ENCODE results near the gene FAM76B. TPM values are rescaled to one million over a fixed set of nuclear protein-coding genes. Genes with fewer than 3 reads are reported as not detected.
"Not testable (repeated sequence)": the region's sequence is repeated elsewhere in the genome, so short reads cannot be mapped to it uniquely, and the experiment has no call there.

FAM76B gene
- total and polyA plus RNA-seq, 5 experiments from 2014 or later, result 11.7 to 58.8 (median 12.1) TPM

DNA sequence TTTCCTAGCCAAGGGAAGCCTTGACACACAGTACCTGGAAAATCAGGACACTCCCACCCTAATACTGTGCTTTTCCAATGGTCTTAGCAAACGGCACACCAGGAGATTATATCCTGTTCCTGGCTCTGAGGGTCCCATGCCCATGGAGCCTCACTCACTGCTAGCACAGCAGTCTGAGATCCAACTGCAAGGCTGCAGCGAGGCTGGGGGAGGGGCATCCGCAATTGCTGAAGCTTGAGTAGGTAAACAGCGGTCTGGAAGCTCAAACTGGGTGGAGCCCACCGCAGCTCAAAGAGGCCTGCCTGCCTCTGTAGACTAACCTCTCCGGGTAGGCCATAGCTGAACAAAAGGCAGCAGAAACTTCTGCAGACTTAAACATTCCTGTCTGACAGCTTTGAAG lies 16.9 kb upstream of the FAM76B start:
- POLR2A ChIA-PET, result interaction anchor here (0.6 kb wide), 1 partner anchor 33 kb away, joined by 3 read pairs; no protein-coding TSS in a partner anchor
- not testable (repeated sequence) for H3K4me3 Mint-ChIP-seq, ATAC-seq, H3K9me3 Mint-ChIP-seq, H3K27me3 Mint-ChIP-seq, DNase-seq
- peaks cover 0 to 13% (median 7%) of the 10 kb centered on the region in 4 donors for H3K4me1 Mint-ChIP-seq
- peak overlapping the region in 1 of 10 donors; percentile 8 for H3K27ac Mint-ChIP-seq
- peaks cover 5 to 31% (median 20%) of the 10 kb centered on the region in 3 donors for H3K36me3 Mint-ChIP-seq

- no peak overlapping the region for H3K27ac Mint-ChIP-seq
- DNase-seq (no peak), ATAC-seq (no peak)
- H3K9me3 Mint-ChIP-seq, result peaks cover 0 to 4% (median 0%) of the 10 kb centered on the region in 9 donors
- H3K36me3 Mint-ChIP-seq, result peaks cover 6 to 37% (median 20%) of the 10 kb centered on the region in 3 donors
- POLR2A ChIA-PET, result no interaction called here
- H3K4me3 Mint-ChIP-seq, result no peak overlapping the region
- H3K27me3 Mint-ChIP-seq, result no peaks in the 10 kb centered on the region
- H3K4me1 Mint-ChIP-seq, result peaks cover 0 to 13% (median 7%) of the 10 kb centered on the region in 4 donors
Observed at GRCh38 chr11:95805869-95806268, 16.3 kb upstream of the FAM76B start.

DNA sequence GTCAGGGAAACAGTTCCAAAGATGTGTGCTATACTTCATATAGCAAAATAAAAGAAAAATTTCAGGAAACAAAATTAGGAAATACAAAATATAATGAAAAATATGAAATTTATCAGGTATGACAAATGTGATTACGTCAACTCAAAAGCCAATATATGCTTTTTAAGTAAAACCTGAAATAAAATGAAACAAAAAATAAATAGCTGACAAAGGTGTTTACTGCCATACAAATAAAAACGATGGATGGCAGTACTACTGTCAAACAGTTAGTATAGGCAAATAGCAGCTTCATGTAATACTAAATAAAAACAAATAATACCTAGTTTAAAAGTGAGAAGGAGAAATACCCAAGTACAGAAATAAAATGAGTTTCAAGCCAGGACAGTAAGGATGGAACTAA lies 14.4 kb upstream of the FAM76B start:
- H3K36me3 Mint-ChIP-seq, result peaks cover 13 to 55% (median 32%) of the 10 kb centered on the region in 3 donors
- H3K27me3 Mint-ChIP-seq, result no peaks in the 10 kb centered on the region
- POLR2A ChIA-PET, result interaction anchor here (0.6 kb wide), 1 partner anchor 118 kb away, joined by 4 read pairs; no protein-coding TSS in a partner anchor
- peaks cover 0 to 16% (median 8%) of the 10 kb centered on the region in 4 donors for H3K4me1 Mint-ChIP-seq
- H3K4me3 Mint-ChIP-seq, result no peak overlapping the region
- ATAC-seq (no peak), DNase-seq (no peak)
- H3K27ac Mint-ChIP-seq, result no peak overlapping the region
- no peaks in the 10 kb centered on the region for H3K9me3 Mint-ChIP-seq

DNA sequence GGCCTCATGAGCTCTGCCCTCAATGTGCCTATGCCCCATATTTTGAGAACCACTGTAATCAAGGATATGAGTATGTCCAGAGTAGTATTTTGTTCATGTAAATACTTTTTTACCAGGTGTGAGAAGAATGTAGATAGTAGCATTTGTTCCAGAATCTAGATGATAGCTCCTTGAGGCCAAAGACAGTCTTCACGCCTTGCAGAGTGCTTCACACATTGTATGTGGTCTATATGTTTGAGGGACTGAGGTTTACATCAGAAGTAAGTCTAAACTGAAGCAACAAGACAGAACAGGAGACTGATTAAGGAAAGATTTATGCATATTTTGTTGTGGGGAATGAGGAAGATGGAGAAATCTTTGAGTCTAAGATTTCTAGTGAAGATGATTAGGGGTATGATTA lies 13.2 kb upstream of the FAM76B start:
- no peaks in the 10 kb centered on the region for H3K27me3 Mint-ChIP-seq
- DNase-seq (no peak), ATAC-seq (no peak)
- peaks cover 0 to 21% (median 9%) of the 10 kb centered on the region in 4 donors for H3K4me1 Mint-ChIP-seq
- H3K36me3 Mint-ChIP-seq, result peaks cover 13 to 56% (median 32%) of the 10 kb centered on the region in 3 donors
- no peak overlapping the region for H3K4me3 Mint-ChIP-seq
- POLR2A ChIA-PET, result no interaction called here
- no peaks in the 10 kb centered on the region for H3K9me3 Mint-ChIP-seq
- H3K27ac Mint-ChIP-seq, result peak overlapping the region in 1 of 10 donors; percentile 3

GRCh38 chr11:95800438-95800837 lies 10.9 kb upstream of the FAM76B start:
- Mint-ChIP-seq H3K27ac (no peak overlapping the region), H3K4me3 (no peak overlapping the region), H3K27me3 (no peaks in the 10 kb centered on the region), H3K36me3 (peaks cover 13 to 55% (median 25%) of the 10 kb centered on the region in 3 donors), H3K9me3 (no peaks in the 10 kb centered on the region), H3K4me1 (peaks cover 5 to 23% (median 12%) of the 10 kb centered on the region in 4 donors)
- no peak for DNase-seq
- POLR2A ChIA-PET, result no interaction called here
- ATAC-seq, result no peak

GRCh38 chr11:95799546-95799945 lies 10.0 kb upstream of the FAM76B start:
- DNase-seq, result no peak
- POLR2A ChIA-PET, result no interaction called here
- peak overlapping the region in 1 of 10 donors; percentile 26 for H3K4me3 Mint-ChIP-seq
- H3K4me1 Mint-ChIP-seq, result peaks cover 8 to 29% (median 18%) of the 10 kb centered on the region in 4 donors
- no peak for ATAC-seq
- peaks cover 13 to 52% (median 25%) of the 10 kb centered on the region in 3 donors for H3K36me3 Mint-ChIP-seq
- no peaks in the 10 kb centered on the region for H3K27me3 Mint-ChIP-seq
- H3K27ac Mint-ChIP-seq, result no peak overlapping the region
- H3K9me3 Mint-ChIP-seq, result no peaks in the 10 kb centered on the region

- no peaks in the 10 kb centered on the region for H3K27me3 Mint-ChIP-seq
- POLR2A ChIA-PET, result no interaction called here
Observed at GRCh38 chr11:95796501-95796900, 6.9 kb upstream of the FAM76B start.

DNA sequence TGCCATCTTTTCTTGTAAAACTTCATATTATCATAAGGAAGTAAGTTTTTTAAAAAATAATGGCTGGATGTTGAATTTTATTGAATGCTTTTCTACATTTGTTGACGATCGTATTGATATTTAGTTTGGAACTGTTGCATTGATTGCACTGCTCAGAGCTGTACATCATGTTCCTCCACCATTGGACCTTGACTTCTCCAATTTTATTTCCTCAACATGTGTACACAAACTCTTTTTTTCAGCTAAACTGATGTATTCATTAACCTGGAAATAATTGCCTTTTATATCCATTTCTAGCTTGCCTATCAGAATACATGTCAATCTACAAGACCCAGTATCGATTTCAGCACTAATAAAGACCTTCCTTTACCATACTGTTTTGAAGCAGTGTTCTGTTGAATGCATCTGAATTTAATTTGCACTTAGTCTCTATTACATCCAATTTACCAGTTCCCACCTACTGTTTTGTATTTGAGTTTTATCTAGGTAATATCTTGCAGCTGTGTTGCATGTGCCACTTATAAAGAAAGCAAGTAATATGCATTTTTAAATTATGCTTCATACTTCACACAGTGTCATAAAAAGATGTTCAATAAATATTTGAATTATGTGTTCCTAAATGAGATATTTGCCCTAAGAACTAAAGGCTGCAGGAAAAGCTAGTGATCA lies 6.2 kb upstream of the FAM76B start:
- H3K4me3 Mint-ChIP-seq, result no peak overlapping the region
- H3K4me1 Mint-ChIP-seq, result peaks cover 20 to 59% (median 51%) of the 10 kb centered on the region in 4 donors
- H3K27ac Mint-ChIP-seq, result peak overlapping the region in 1 of 10 donors; percentile 5

More at GRCh38 chr11:95796501-95796900, 6.9 kb upstream of the FAM76B start:
- ATAC-seq (no peak), DNase-seq (no peak)
- H3K9me3 Mint-ChIP-seq, result no peaks in the 10 kb centered on the region
- peaks cover 15 to 53% (median 45%) of the 10 kb centered on the region in 4 donors for H3K4me1 Mint-ChIP-seq
- no peak overlapping the region for H3K4me3 Mint-ChIP-seq
- no peak overlapping the region for H3K27ac Mint-ChIP-seq
- H3K36me3 Mint-ChIP-seq, result peaks cover 9 to 34% (median 15%) of the 10 kb centered on the region in 3 donors

DNA sequence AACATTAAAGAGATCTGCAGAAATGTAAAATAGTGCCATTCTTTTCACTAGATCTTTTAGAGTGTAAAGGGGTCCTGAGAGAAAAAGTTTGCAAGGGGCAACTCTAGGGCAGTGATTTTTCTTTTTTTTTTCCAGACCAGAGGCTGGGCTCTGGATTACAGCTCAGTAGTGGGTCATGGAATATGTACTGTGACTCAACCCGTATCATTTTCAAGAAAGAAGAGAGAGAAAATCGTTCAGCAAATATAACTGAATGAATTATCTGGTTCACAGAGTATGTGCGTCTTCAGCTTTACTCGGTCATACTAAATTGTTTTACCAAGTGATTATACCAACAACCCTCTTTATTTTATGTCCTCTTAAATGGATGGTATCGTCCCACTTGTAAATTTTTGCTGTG lies 4.5 kb upstream of the FAM76B start:
- Mint-ChIP-seq H3K36me3 (peaks cover 0 to 11% (median under 1%) of the 10 kb centered on the region in 3 donors), H3K4me1 (peaks cover 20 to 57% (median 50%) of the 10 kb centered on the region in 4 donors), H3K9me3 (no peaks in the 10 kb centered on the region), H3K27ac (peak overlapping the region in 2 of 10 donors; percentile 1 to 5), H3K4me3 (peak overlapping the region in 4 of 10 donors; percentile 6 to 42 (median 28)), H3K27me3 (peaks cover 0 to 4% (median 0%) of the 10 kb centered on the region in 5 donors)
- DNase-seq (no peak), ATAC-seq (no peak)
- POLR2A ChIA-PET, result no interaction called here

More for the DNA sequence above, 6.2 kb upstream of the FAM76B start:
- Mint-ChIP-seq H3K27me3 (no peaks in the 10 kb centered on the region), H3K36me3 (peaks cover 7 to 27% (median 14%) of the 10 kb centered on the region in 3 donors), H3K9me3 (no peaks in the 10 kb centered on the region)
- POLR2A ChIA-PET, result no interaction called here
- ATAC-seq, result no peak
- DNase-seq, result no peak

GRCh38 chr11:95793116-95793515 lies 3.5 kb upstream of the FAM76B start:
- POLR2A ChIA-PET, result no interaction called here
- Mint-ChIP-seq H3K4me1 (peaks cover 23 to 59% (median 55%) of the 10 kb centered on the region in 4 donors), H3K27ac (peak overlapping the region in 1 of 10 donors; percentile 68), H3K4me3 (peak overlapping the region in 4 of 10 donors; percentile 3 to 57 (median 28)), H3K9me3 (no peaks in the 10 kb centered on the region), H3K36me3 (peaks cover 0 to 11% (median 0%) of the 10 kb centered on the region in 3 donors), H3K27me3 (peaks cover 0 to 4% (median 0%) of the 10 kb centered on the region in 5 donors)
- ATAC-seq (no peak), DNase-seq (no peak)

DNA sequence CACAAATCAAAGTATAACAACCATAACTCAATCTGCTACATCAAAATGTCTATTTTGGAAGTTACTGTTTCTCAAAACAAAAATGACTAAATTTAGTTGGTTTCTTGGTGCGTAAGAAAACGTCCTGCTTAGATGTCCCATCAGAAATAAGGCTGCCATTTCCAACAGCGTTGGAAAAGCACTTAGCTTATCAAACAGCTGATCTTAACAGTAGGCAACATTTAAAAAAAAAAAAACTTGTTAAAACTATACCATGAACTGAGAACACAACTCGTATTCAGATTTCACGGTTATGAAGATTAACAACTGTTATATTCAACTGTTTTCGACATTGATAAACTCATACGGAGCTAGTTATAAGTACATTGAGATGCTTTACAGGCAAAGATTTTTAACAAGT lies 3.1 kb upstream of the FAM76B start:
- Mint-ChIP-seq H3K27me3 (peaks cover 0 to 4% (median 0%) of the 10 kb centered on the region in 5 donors), H3K4me3 (peak overlapping the region in 1 of 10 donors; percentile 3), H3K36me3 (peaks cover 0 to 16% (median 0%) of the 10 kb centered on the region in 3 donors), H3K4me1 (peaks cover 25 to 63% (median 58%) of the 10 kb centered on the region in 4 donors), H3K9me3 (no peaks in the 10 kb centered on the region), H3K27ac (peak overlapping the region in 1 of 10 donors; percentile 68)
- ATAC-seq (no peak), DNase-seq (no peak)
- POLR2A ChIA-PET, result interaction anchor here (4.6 kb wide), 1 partner anchor 724 kb away, joined by 76 read pairs; the partner anchor contains the start of gene SRSF8

GRCh38 chr11:95792200-95792599 lies 2.6 kb upstream of the FAM76B start:
- Mint-ChIP-seq H3K4me3 (peak overlapping the region; percentile 99 to 100 (median 100)), H3K4me1 (peaks cover 25 to 66% (median 59%) of the 10 kb centered on the region in 4 donors), H3K9me3 (no peaks in the 10 kb centered on the region), H3K27me3 (peaks cover 0 to 4% (median 0%) of the 10 kb centered on the region in 5 donors), H3K36me3 (peaks cover 0 to 21% (median 0%) of the 10 kb centered on the region in 3 donors), H3K27ac (peak overlapping the region in 9 of 10 donors; percentile 76 to 100 (median 100))
- ATAC-seq (no peak), DNase-seq (no peak)
- POLR2A ChIA-PET, result interaction anchor here (4.6 kb wide), 1 partner anchor 724 kb away, joined by 76 read pairs; the partner anchor contains the start of gene SRSF8

DNA sequence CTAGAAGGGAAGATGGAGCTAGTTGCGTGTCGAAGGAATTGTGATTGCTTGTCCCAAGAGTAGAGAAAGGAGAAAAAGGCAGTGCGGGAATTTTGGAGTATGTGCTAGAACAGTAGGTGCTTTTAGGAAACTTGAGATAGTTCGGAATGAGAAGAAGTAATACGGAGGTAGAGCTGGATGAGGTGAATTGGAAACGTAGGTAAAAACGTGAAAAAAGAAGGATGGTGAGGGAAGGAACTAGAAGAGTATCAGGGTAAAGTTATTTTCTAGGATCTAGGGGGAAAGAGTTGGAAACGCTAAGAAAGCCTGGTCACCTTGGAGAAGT lies 2.1 kb upstream of the FAM76B start:
- Mint-ChIP-seq H3K36me3 (peaks cover 0 to 25% (median 3%) of the 10 kb centered on the region in 3 donors), H3K27me3 (peaks cover 0 to 4% (median 0%) of the 10 kb centered on the region in 5 donors), H3K9me3 (no peaks in the 10 kb centered on the region), H3K4me1 (peaks cover 24 to 65% (median 61%) of the 10 kb centered on the region in 4 donors), H3K4me3 (peak overlapping the region; percentile 99 to 100 (median 100)), H3K27ac (peak overlapping the region; percentile 46 to 100 (median 100))
- ATAC-seq (no peak), DNase-seq (no peak)
- POLR2A ChIA-PET, result interaction anchor here (3.5 to 4.6 kb wide), 2 partner anchors 560 to 723 kb away, joined by 34 to 76 read pairs; partner anchors contain the start of genes SESN3 and SRSF8
